ENCODE data around the gene NTF4.
"Not testable (repeated sequence)": the region's sequence is repeated elsewhere in the genome, so short reads cannot be mapped to it uniquely, and the experiment has no call there.

Gene NTF4

GRCh38 chr19:49019242-49019932, 45.2 kb downstream of the NTF4 start:
- Histone ChIP-seq H3K27ac (no peak overlapping the region), H3K9ac (ENCODE audit: insufficient read length) (no peak overlapping the region), H3K4me3 (0 out of 2 replicates have a peak overlapping the region, but pooled peaks have one; percentile 25), H3K9me3 (ENCODE audit: low read depth, low read length) (no peaks in the 10 kb centered on the region), H3K36me3 (ENCODE audit: insufficient read depth, low read length) (peaks cover 10% of the 10 kb centered on the region; the same call in 1 of the 2 replicates)
- TF ChIP-seq EZH2 (IDR thresholded peaks at IDR 0.05) (no peak), FOXP2 (optimal IDR thresholded peaks at IDR 0.05; ENCODE audit: control extremely low read depth, extremely low read length, insufficient read depth) (no peak), POLR2AphosphoS5 (IDR thresholded peaks at IDR 0.05; ENCODE audit: borderline replicate concordance, low read depth, low read length) (no peak)
- no peak for DNase-seq (ENCODE audit: low read depth, low spot score)

- H3K27ac ChIP-seq; H3K9me3 ChIP-seq (ENCODE audit: low read depth, low read length); H3K36me3 ChIP-seq (ENCODE audit: insufficient read depth, low read length); DNase-seq (ENCODE audit: low read depth, low spot score): not testable (repeated sequence)
- Histone ChIP-seq H3K4me3 (peak overlapping the region; percentile 83), H3K9ac (ENCODE audit: insufficient read length) (peak overlapping the region; percentile 62)
Measured at GRCh38 chr19:49018388-49019241, 46.0 kb downstream of the NTF4 start.

GRCh38 chr19:49017666-49018351, 46.8 kb downstream of the NTF4 start:
- H3K36me3 ChIP-seq (ENCODE audit: insufficient read depth, low read length) = peaks cover 10% of the 10 kb centered on the region; the same call in 1 of the 2 replicates
- DNase-seq (ENCODE audit: low read depth, low spot score) = no peak
- TF ChIP-seq FOXP2 (optimal IDR thresholded peaks at IDR 0.05; ENCODE audit: control extremely low read depth, extremely low read length, insufficient read depth) (no peak), POLR2AphosphoS5 (IDR thresholded peaks at IDR 0.05; ENCODE audit: borderline replicate concordance, low read depth, low read length) (peak; percentile 64)
- H3K4me3 ChIP-seq = peak overlapping the region; percentile 83
- no peak overlapping the region for H3K27ac ChIP-seq
- H3K9me3 ChIP-seq (ENCODE audit: low read depth, low read length) = no peaks in the 10 kb centered on the region
- H3K9ac ChIP-seq (ENCODE audit: insufficient read length) = peak overlapping the region; percentile 62

DNA sequence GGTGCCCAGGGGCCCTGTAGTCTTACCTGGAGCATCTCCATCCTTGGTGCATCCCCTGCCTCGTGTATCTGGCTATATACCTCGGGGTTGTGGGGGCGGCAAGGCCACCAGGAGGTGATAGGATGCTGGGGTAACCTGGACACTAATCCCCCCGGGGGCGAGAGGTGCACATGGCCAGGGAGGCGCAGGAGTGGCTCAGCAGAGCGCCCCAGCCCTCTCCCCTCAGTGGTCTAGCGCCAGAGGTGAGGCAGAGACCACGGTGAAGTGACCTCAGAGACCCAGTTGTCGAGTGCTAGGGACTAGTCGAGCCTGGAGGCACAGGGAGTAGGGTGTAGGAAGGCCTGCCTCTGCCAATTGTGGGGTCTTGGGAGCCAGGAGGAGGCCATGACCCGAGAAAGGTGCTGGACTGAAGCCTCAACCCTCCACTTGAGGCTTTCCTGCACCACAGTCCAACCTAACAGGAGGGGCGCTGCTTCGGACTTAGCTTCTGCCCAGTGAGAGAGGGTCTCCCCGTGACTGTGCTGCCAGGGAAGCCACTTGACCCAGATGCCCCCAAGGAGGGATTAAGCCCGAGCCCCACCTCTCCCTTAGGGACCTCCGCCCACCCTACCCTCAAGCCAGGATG, 47.5 kb downstream of the NTF4 start, which contains the start of gene LHB:
TSS of gene LHB (minus strand) at position 51 of the 625 bp plus-strand sequence. CDS start at position 41, 10 bp downstream.
- TF ChIP-seq FOXP2 (optimal IDR thresholded peaks at IDR 0.05; ENCODE audit: control extremely low read depth, extremely low read length, insufficient read depth) (no peak), POLR2AphosphoS5 (IDR thresholded peaks at IDR 0.05; ENCODE audit: borderline replicate concordance, low read depth, low read length) (no peak), EZH2 (IDR thresholded peaks at IDR 0.05) (no peak)
- peaks cover 15% of the 10 kb centered on the region; the same call in 1 of the 2 replicates for H3K36me3 ChIP-seq (ENCODE audit: insufficient read depth, low read length)
- no peaks in the 10 kb centered on the region for H3K9me3 ChIP-seq (ENCODE audit: low read depth, low read length)
- H3K27ac ChIP-seq = no peak within 1 kb of the TSS
- peak within 1 kb of the TSS; percentile 83 for H3K4me3 ChIP-seq
- no peak for DNase-seq (ENCODE audit: low read depth, low spot score)
- H3K9ac ChIP-seq (ENCODE audit: insufficient read length) = peak within 1 kb of the TSS; percentile 62

DNA sequence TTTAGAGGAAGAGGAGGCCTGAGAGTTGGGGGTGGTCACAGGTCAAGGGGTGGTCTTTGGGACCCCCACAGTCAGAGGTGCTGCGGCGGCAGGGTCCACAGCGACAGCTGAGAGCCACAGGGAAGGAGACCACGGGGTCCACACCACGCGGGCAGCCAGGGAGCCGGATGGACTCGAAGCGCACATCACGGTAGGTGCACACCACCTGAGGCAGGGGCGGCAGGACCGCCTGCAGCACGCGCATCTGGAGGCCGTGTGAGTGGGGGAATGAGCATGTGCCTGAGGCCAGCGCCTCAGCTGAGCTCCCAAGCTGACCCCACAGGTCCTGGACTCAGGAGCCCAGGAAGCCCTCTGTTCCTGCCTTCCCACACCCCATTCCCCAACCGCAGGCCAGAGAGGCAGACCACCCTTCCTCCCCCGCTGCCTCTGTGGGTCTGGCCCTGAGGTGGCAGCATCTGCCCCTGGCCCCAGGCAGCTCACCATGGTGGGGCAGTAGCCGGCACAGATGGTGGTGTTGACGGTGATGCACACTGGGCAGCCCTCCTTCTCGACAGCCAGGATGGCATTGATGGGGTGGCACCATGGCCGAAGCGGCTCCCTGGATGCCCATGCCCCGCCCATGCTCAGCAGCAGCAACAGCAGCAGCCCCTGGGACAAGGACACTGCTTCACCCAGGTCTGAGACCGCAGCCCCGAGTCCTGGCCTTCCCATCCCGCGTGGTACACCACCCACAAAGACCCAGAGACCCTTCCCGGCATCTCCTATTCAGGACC, 48.4 kb downstream of the NTF4 start:
- no peak overlapping the region for H3K27ac ChIP-seq
- H3K36me3 ChIP-seq (ENCODE audit: insufficient read depth, low read length) = peaks cover 24% of the 10 kb centered on the region
- TF ChIP-seq POLR2AphosphoS5 (IDR thresholded peaks at IDR 0.05; ENCODE audit: borderline replicate concordance, low read depth, low read length) (no peak; the same call in 1 of the 2 replicates), FOXP2 (optimal IDR thresholded peaks at IDR 0.05; ENCODE audit: control extremely low read depth, extremely low read length, insufficient read depth) (no peak), EZH2 (IDR thresholded peaks at IDR 0.05) (no peak)
- H3K4me3 ChIP-seq = no peak overlapping the region
- no peaks in the 10 kb centered on the region for H3K9me3 ChIP-seq (ENCODE audit: low read depth, low read length)
- no peak overlapping the region for H3K9ac ChIP-seq (ENCODE audit: insufficient read length)
- no peak for DNase-seq (ENCODE audit: low read depth, low spot score)

DNA sequence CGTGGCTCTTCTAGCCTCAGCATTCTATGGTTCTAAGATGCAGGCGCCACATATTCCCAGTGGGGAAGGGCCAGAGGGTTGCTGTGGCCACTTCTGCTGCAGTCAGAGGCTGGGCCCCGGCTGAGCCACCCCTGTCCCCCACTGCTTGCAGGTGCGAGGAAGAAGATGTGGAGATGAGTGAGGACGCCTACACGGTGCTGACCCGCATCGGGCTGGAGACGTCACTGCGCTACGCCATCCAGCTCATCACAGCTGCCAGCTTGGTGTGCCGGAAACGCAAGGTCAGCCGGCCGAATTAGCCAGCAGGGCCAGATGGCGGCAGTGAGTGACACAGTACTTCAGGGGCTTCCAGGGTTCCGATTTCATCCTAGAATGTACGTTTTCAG, 49.8 kb downstream of the NTF4 start:
- Histone ChIP-seq H3K9me3 (ENCODE audit: low read depth, low read length) (no peaks in the 10 kb centered on the region), H3K27ac (no peak overlapping the region), H3K9ac (ENCODE audit: insufficient read length) (no peak overlapping the region), H3K4me3 (no peak overlapping the region), H3K36me3 (ENCODE audit: insufficient read depth, low read length) (peaks cover 36% of the 10 kb centered on the region)
- no peak for DNase-seq (ENCODE audit: low read depth, low spot score)
- TF ChIP-seq POLR2AphosphoS5 (IDR thresholded peaks at IDR 0.05; ENCODE audit: borderline replicate concordance, low read depth, low read length) (no peak), FOXP2 (optimal IDR thresholded peaks at IDR 0.05; ENCODE audit: control extremely low read depth, extremely low read length, insufficient read depth) (no peak), EZH2 (IDR thresholded peaks at IDR 0.05) (no peak)

DNA sequence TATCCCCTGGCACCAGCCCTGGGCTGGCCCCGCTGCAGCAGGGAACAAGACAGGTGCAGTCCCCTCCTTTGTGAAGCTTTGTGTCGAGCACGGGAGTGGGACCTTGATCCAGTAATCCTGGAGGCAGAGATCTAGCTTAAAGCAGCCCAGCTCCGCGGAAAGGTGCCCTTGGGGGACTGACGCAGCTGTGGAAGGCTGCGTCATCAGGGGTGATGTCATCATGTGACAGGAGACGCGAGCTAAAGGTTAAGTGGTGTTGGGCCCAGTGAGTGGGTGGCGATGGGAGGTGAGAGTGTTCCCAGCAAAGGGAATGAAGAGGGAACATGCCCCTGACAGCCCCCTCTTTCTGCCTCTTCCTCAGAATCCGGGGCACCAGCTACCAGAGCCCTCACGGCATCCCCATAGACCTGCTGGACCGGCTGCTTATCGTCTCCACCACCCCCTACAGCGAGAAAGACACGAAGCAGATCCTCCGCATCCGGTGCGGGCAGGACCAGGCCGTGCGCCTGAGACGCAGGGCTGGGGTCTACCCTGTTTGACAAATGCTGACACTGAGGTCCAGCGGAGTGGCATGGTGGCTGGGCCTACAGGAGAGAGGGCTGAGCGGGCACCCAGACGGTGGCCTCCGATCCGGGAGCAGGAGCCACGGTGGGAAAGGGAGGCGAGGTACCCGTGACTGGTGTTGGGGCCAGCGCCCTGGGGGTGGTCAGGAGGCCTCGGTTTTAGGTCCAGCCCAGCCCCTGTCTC, 50.3 kb downstream of the NTF4 start:
- DNase-seq (ENCODE audit: low read depth, low spot score) = no peak
- peaks cover 41% of the 10 kb centered on the region for H3K36me3 ChIP-seq (ENCODE audit: insufficient read depth, low read length)

More for the DNA sequence above, 50.3 kb downstream of the NTF4 start:
- Histone ChIP-seq H3K9me3 (ENCODE audit: low read depth, low read length) (no peaks in the 10 kb centered on the region), H3K9ac (ENCODE audit: insufficient read length) (no peak overlapping the region), H3K27ac (no peak overlapping the region; the same call in 1 of the 2 replicates), H3K4me3 (no peak overlapping the region)
- TF ChIP-seq POLR2AphosphoS5 (IDR thresholded peaks at IDR 0.05; ENCODE audit: borderline replicate concordance, low read depth, low read length) = no peak
- TF ChIP-seq EZH2 (IDR thresholded peaks at IDR 0.05) = no peak
- TF ChIP-seq FOXP2 (optimal IDR thresholded peaks at IDR 0.05; ENCODE audit: control extremely low read depth, extremely low read length, insufficient read depth) = no peak
